GM19324 (cell line): ENCODE data around the gene ABHD12.
"Not testable (repeated sequence)": the region's sequence is repeated elsewhere in the genome, so short reads cannot be mapped to it uniquely, and the experiment has no call there.

ENCODE experiments used
- ATAC-seq: cut with Tn5 transposase; IDR thresholded peaks from one replicate; pipeline ENCODE4 v1.9.1; 2021; ENCODE audit warnings: mild to moderate bottlenecking, moderate library complexity; ENCODE audit not compliant: unreplicated experiment, low FRiP score

Gene ABHD12

GRCh38 chr20:25269057-25269832, 121.4 kb downstream of the ABHD12 start:
- no peak for ATAC-seq

DNA sequence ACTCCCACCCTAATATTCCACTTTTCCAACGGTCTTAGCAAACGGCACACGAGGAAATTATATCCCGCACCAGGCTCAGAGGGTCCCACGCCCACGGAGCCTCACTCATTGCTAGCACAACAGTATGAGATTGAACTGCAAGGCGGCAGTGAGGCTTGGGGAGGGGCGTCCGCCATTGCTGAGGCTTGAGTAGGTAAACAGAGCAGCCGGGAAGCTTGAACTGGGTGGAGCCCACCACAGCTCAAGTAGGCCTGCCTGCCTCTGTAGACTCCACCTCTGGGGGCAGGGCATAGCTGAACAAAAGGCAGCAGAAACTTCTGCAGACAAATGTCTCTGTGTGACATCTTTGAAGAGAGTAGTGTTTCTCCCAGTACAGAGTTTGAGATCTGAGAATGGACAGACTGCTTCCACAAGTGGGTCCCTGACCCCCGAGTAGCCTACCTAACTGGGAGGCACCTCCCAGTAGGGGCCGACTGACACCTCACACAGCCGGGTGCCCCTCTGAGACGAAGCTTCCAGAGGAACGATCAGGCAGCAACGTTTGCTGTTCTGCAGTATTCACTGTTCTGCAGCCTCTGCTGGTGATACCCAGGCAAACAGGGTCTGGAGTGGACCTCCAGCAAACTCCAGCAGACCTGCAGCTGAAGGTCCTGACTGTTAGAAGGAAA, 129.7 kb downstream of the ABHD12 start:
- not testable (repeated sequence) for ATAC-seq

DNA sequence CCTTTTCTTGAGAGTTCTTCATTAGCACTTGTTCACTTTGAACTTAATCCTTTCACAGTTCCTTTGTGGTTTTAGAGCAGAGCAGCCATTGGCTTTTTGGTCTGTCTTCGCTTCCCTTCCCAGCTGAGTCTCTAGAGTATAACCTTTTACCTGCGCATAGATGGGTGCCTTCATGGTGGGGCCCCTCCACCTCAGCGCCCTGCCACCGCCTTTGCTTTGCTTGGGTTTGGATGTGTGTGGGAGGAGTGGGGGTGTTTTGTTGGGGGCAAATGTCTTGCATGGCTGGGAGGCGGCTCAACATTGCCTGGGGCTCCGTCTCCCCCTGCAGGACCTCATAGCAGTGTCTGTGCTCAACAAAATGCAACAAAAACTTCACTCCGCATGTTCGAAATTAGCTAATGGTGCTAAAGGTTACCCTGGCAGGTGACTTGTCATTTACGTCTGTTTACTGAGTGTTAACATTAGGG, 130.8 kb downstream of the ABHD12 start:
- ATAC-seq = no peak

DNA sequence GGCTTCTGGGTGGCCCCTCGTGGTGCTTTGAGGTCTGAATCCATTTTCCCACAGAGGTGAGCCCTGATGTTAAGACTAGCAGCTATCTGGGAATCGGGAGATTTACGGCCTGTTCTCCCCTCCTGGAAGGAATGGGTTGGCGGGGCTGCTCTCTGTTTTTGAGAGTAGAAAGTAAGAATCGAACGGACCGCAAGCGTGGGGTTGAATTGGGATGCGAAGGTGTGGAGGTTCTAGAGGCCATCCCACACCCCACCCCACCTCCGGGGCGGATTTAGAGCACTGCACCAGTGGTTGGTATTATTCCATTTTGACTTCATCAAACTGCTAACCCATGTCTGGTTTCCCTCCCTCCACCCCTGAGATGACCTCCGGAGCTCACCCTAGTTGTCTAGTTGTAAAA, 131.3 kb downstream of the ABHD12 start:
- no peak for ATAC-seq

GRCh38 chr20:25258828-25259227, 131.8 kb downstream of the ABHD12 start:
- ATAC-seq = no peak

GRCh38 chr20:25258476-25258805, 132.2 kb downstream of the ABHD12 start:
- no peak for ATAC-seq

DNA sequence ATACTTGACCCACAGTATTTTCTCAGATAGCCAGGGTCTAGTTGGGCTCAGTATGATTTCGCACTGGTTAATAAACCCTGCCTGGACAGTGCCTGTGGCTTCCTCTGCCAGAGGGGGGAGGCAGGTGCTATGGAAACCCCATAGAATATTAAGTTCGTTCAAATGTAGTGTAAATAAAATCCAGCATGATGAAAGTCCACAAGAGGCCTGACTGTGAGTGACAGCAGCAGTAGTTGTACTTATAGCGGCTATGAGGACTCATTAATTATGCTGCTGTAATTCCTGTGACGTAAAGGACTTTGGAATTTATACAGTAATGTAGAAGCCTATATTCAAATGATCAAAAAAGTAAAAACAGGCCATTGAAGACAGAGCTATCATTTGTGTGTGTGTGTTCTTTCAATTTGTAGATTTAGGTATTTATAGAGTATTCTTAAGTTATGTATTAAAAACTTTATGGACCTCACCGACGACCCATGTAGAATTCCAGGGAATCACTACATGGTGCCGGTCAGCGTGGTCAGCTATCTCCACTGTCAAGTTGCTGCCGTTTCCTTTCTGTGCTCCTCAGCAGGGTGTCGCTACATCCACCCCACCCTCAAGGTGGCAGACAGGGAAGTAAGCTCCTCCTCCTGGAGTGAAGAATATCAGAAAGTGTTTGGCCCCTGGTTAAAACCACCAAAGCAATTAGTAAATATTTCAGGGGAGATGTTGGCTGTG, 132.7 kb downstream of the ABHD12 start:
- ATAC-seq = no peak

GRCh38 chr20:25257130-25257529, 133.5 kb downstream of the ABHD12 start:
- no peak for ATAC-seq

- no peak for ATAC-seq
Observed at GRCh38 chr20:25256226-25256859, 134.3 kb downstream of the ABHD12 start.

GRCh38 chr20:25254986-25255680, 135.5 kb downstream of the ABHD12 start:
- no peak for ATAC-seq

DNA sequence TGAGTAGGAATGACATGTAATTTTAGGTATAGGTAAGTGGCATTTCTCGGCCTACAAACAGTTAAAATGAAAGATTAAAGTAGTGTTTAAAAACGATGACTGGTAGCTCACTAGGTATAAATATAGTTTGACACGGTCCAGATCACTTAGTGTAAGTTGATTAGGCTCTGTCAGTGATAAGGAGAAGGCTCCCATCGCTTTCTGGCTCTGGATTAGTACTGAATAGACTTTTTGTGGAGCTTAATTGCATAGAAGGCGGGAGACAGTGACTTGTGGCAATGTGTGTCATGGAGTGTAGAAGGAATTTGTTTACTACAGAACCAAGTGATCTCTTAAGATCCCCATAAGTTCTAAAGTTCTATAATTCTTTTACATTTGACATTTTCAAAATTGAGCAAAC, 136.1 kb downstream of the ABHD12 start:
- no peak for ATAC-seq

GRCh38 chr20:25253606-25254275, 136.9 kb downstream of the ABHD12 start:
- ATAC-seq = no peak

DNA sequence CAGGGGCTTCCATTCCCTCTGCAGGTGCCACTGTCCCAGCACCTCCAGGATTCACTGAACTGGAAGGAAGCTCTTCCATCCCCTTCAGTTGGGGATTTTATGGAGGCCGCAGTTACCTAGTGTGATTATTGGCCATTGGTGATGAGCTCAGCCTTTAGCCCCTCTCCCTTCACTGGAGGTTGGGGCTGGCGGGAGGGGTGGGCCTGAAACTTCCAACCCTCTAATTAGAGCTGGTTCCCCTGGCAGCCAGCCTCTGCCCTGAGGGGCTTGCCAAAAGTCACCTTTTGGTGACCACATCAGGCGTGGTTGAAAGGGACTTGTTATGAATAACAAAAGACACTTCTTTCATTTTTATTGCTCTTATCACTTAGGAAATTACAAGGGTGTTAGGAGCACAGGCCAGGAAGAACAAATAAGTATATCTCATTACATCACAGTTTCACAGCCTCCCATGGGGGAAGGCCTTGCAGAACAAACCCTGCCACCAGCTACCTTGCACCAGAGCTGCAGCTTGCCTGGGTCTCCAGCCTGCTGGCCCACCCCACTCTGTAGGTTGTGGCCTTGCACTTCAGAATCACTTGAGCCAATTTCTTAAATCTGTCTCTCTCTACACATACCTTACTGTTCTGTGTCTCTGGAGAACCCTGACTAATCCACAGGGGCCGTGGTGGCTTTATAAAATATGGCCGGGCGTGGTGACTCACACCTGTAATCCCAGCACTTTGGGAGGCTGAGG, 137.8 kb downstream of the ABHD12 start:
- no peak for ATAC-seq

GRCh38 chr20:25252230-25252651, 138.4 kb downstream of the ABHD12 start:
- no peak for ATAC-seq

- no peak for ATAC-seq
Observed at GRCh38 chr20:25251558-25251957, 139.1 kb downstream of the ABHD12 start.

DNA sequence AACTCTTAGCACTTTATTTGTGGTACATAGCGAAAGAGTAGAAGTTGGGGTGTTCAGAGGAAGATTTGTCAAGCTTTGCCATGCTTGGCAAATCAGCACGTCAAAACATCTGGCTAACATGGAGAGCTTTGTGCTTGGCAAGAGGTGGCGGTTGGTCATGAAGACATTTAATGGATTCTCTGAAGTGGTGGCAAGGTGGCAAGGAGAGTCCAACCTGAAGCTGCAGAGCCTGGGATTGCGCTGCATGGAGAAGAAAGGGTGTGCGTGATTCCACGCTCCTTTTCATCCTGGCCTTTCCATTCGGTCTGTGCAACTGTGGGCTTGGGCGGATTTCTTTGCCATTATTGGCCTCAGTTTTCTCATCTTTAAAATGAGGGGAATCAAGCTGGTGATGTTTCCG, 139.6 kb downstream of the ABHD12 start:
- no peak for ATAC-seq

DNA sequence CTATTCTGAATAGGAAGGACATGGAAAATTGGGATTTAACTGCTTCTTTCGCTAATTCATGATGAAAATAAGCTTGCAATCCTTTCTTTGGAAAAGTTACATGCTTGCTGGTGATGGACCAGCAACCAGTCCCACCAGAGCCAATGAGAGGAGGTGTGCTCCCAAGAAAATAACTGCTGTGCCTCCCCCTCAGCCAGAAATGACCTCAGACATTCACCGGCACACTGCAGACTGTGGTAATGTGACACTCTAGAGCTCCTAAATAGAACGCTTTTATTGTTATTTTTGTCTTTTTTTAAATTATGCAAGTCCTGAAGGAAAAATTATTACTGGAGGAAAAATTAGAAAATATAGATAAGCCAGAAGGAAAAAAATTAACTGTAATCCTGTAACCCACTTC, 140.1 kb downstream of the ABHD12 start:
- no peak for ATAC-seq
